GM18867 (cell line): ENCODE data around the gene PRRC2A.

ENCODE experiments used
- ATAC-seq: cut with Tn5 transposase; IDR thresholded peaks from one replicate; pipeline ENCODE4 v1.9.1; 2021; ENCODE audit warnings: mild to moderate bottlenecking, moderate library complexity; ENCODE audit not compliant: unreplicated experiment

Gene PRRC2A

GRCh38 chr6:31621991-31622390, 1.5 kb downstream of the PRRC2A start:
- no peak for ATAC-seq

GRCh38 chr6:31622684-31623091, 2.2 kb downstream of the PRRC2A start:
- ATAC-seq: no peak

- ATAC-seq: no peak
Observed at GRCh38 chr6:31624070-31624469, 3.6 kb downstream of the PRRC2A start.

GRCh38 chr6:31626952-31627351, 6.4 kb downstream of the PRRC2A start:
- ATAC-seq: no peak

- ATAC-seq: no peak
Observed at GRCh38 chr6:31627690-31628287, 7.3 kb downstream of the PRRC2A start.

- no peak for ATAC-seq
Observed at GRCh38 chr6:31629014-31629413, 8.5 kb downstream of the PRRC2A start.

- no peak for ATAC-seq
Observed at GRCh38 chr6:31630177-31630934, 9.8 kb downstream of the PRRC2A start.

- ATAC-seq: no peak
Observed at GRCh38 chr6:31631209-31631608, 10.7 kb downstream of the PRRC2A start.

GRCh38 chr6:31631681-31632278, 11.3 kb downstream of the PRRC2A start:
- ATAC-seq: no peak

GRCh38 chr6:31632279-31632946, 11.9 kb downstream of the PRRC2A start:
- no peak for ATAC-seq

- no peak for ATAC-seq
Observed at GRCh38 chr6:31633447-31633846, 12.9 kb downstream of the PRRC2A start.

- no peak for ATAC-seq
Observed at GRCh38 chr6:31634131-31634530, 13.6 kb downstream of the PRRC2A start.

- ATAC-seq: no peak
Observed at GRCh38 chr6:31634969-31635575, 14.6 kb downstream of the PRRC2A start.

GRCh38 chr6:31636698-31637596, 16.4 kb downstream of the PRRC2A start:
- no peak for ATAC-seq

GRCh38 chr6:31639043-31639442, 18.5 kb downstream of the PRRC2A start:
- ATAC-seq: no peak

- ATAC-seq: no peak
Observed at GRCh38 chr6:31639449-31639861, 18.9 kb downstream of the PRRC2A start.

GRCh38 chr6:31640612-31641011, 20.1 kb downstream of the PRRC2A start:
- ATAC-seq: no peak

- no peak for ATAC-seq
Observed at GRCh38 chr6:31641370-31641769, 20.9 kb downstream of the PRRC2A start.

- no peak for ATAC-seq
Observed at GRCh38 chr6:31642798-31643570, 22.5 kb downstream of the PRRC2A start.
